ENCODE measurements around the gene PACRG. TPM values are rescaled to one million over a fixed set of nuclear protein-coding genes. Genes with fewer than 3 reads are reported as not detected.

Gene PACRG
- total and polyA plus RNA-seq, 2 donors (not counting 3 experiments of a cell fraction or from before 2014, with no cell fraction given) = 0.08 TPM; not detected in 1

DNA sequence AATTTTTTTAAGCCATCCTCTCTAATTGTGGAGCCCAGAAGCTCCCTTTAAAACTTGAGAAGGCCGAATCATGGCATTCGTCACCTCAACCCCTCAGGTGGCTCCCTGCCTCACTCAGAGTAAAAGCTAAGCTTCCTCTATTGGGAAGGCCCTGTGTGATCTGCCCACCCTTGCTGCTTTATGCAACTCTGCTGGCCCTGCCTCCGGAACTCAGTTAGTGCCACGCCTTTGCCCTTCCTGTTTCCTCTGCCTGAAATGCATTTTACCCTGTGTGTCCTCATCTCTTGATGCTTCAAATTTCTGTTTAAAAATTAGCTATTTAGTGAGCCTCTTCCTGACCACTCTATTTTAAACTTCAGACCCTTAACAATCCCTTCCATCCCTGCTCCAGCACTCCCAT lies 5.7 kb downstream of the PACRG start:
- no peak overlapping the region for H2AFZ ChIP-seq (ENCODE audit: low read depth, low read length)
- no peak overlapping the region for H3K4me2 ChIP-seq (ENCODE audit: insufficient read depth, low read length)
- BruUV-seq (replicated peaks) = no TSS peak
- H3K27ac ChIP-seq (ENCODE audit: insufficient read depth, low read depth, low read length) = no peak overlapping the region
- H3K4me1 ChIP-seq (ENCODE audit: control insufficient read depth, extremely low read depth, insufficient read depth, low read length) = no peaks in the 10 kb centered on the region
- TF ChIP-seq GATA2 (IDR thresholded peaks at IDR 0.05; ENCODE audit: insufficient read depth, insufficient read length, low read depth, low read length) = no peak
- intact Hi-C loops (cut with micrococcal nuclease) (no loop called here), dilution Hi-C loops (cut with MboI; ENCODE audit: extremely low pct_ligation_motif_present, low sequenced_read_pairs) (no loop called here)
- no peaks in the 10 kb centered on the region for H4K20me1 ChIP-seq (replicated peaks; ENCODE audit: control insufficient read depth, extremely low read depth, insufficient read depth, low read length)
- ChIA-PET POLR2A (no interaction called here), CTCF (no interaction called here)
- no peaks in the 10 kb centered on the region for H3K9me3 ChIP-seq (replicated peaks; ENCODE audit: control insufficient read depth, insufficient read depth, low read length)
- H3K79me2 ChIP-seq (ENCODE audit: control insufficient read depth, insufficient read depth, low read length) = no peaks in the 10 kb centered on the region
- H3K4me3 ChIP-seq (replicated peaks in 1 of 3; ENCODE audit: insufficient read depth in 1 of 3, low read depth in 1 of 3, low read length in 3 of 3) = no peak overlapping the region
- DNase-seq (ENCODE audit: low read depth, low spot score) = no peak
- H3K9ac ChIP-seq (replicated peaks; ENCODE audit: extremely low read depth, insufficient read depth, low read length) = no peak overlapping the region
- no peak for FAIRE-seq
- no peaks in the 10 kb centered on the region for H3K9me1 ChIP-seq (replicated peaks; ENCODE audit: control insufficient read depth, extremely low read depth, insufficient read depth, low read length)
- H3K36me3 ChIP-seq (ENCODE audit: control insufficient read depth in 2 of 2, extremely low read depth in 1 of 2, insufficient read depth in 2 of 2, low read length in 2 of 2) = no peaks in the 10 kb centered on the region
- no peaks in the 10 kb centered on the region for H3K27me3 ChIP-seq (ENCODE audit: control insufficient read depth in 2 of 2, insufficient read depth in 2 of 2, low read length in 2 of 2)

DNA sequence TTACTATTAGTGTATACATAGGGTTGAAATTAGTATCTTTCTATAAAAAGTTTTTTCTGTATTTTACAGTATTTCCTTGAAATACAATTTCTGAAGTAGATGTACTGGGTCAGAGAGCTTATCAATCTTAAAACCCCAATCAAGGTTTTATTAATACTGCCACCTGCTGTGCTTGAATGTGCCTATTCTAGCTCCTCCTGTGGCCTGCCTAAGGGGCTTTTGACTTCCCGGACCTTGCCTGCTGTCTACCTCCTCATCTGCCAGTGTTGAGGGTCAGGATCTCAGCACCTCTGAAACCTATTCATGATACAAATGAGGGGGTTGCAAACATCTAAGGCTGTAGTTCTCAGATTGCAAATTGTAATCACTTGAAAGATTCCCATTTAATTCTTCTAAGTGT lies 9.2 kb downstream of the PACRG start:
- H3K27ac ChIP-seq (ENCODE audit: insufficient read depth, low read depth, low read length) = no peak overlapping the region
- H3K9me1 ChIP-seq (replicated peaks; ENCODE audit: control insufficient read depth, extremely low read depth, insufficient read depth, low read length) = no peaks in the 10 kb centered on the region
- H4K20me1 ChIP-seq (replicated peaks; ENCODE audit: control insufficient read depth, extremely low read depth, insufficient read depth, low read length) = no peaks in the 10 kb centered on the region
- CTCF ChIA-PET = interaction anchor here (0.9 kb wide), 1 partner anchor 1319 kb away, joined by 3 read pairs; no protein-coding TSS in a partner anchor
- H2AFZ ChIP-seq (ENCODE audit: low read depth, low read length) = no peak overlapping the region
- TF ChIP-seq, protein P1, sequence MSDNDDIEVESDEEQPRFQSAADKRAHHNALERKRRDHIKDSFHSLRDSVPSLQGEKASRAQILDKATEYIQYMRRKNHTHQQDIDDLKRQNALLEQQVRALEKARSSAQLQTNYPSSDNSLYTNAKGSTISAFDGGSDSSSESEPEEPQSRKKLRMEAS (IDR thresholded peaks at IDR 0.05; ENCODE audit: insufficient read depth, insufficient read length) = no peak
- no peak for TF ChIP-seq POLR2AphosphoS5 (IDR thresholded peaks at IDR 0.05; ENCODE audit: insufficient read depth, low read depth, low read length)
- TF ChIP-seq JUN (IDR thresholded peaks at IDR 0.05; ENCODE audit: borderline replicate concordance, insufficient read depth, insufficient read length, low read depth) = no peak
- TF ChIP-seq MYC (IDR thresholded peaks at IDR 0.05; ENCODE audit: low read depth, low read length) = no peak
- no peak for TF ChIP-seq FOS (IDR thresholded peaks at IDR 0.05; ENCODE audit: borderline replicate concordance, insufficient read depth, low read length)
- TF ChIP-seq EZH2 (IDR thresholded peaks at IDR 0.05; ENCODE audit: borderline replicate concordance, low read depth, low read length, severe bottlenecking) = no peak
- TF ChIP-seq, protein P2, sequence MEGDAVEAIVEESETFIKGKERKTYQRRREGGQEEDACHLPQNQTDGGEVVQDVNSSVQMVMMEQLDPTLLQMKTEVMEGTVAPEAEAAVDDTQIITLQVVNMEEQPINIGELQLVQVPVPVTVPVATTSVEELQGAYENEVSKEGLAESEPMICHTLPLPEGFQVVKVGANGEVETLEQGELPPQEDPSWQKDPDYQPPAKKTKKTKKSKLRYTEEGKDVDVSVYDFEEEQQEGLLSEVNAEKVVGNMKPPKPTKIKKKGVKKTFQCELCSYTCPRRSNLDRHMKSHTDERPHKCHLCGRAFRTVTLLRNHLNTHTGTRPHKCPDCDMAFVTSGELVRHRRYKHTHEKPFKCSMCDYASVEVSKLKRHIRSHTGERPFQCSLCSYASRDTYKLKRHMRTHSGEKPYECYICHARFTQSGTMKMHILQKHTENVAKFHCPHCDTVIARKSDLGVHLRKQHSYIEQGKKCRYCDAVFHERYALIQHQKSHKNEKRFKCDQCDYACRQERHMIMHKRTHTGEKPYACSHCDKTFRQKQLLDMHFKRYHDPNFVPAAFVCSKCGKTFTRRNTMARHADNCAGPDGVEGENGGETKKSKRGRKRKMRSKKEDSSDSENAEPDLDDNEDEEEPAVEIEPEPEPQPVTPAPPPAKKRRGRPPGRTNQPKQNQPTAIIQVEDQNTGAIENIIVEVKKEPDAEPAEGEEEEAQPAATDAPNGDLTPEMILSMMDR (IDR thresholded peaks at IDR 0.05; ENCODE audit: extremely low read depth in 1 of 2, insufficient read depth in 1 of 2, low read depth in 1 of 2, low read length in 2 of 2) = no peak
- no peak for TF ChIP-seq GATA2 (IDR thresholded peaks at IDR 0.05; ENCODE audit: insufficient read depth, insufficient read length, low read depth, low read length)
- no peak for TF ChIP-seq POLR2A (IDR thresholded peaks at IDR 0.05; ENCODE audit: low read depth, low read length)
- no peak overlapping the region for H3K9ac ChIP-seq (replicated peaks; ENCODE audit: extremely low read depth, insufficient read depth, low read length)
- H3K4me3 ChIP-seq (replicated peaks in 1 of 3; ENCODE audit: insufficient read depth in 1 of 3, low read depth in 1 of 3, low read length in 3 of 3) = no peak overlapping the region
- intact Hi-C loops (cut with micrococcal nuclease) (no loop called here), dilution Hi-C loops (cut with MboI; ENCODE audit: extremely low pct_ligation_motif_present, low sequenced_read_pairs) (no loop called here)
- H3K36me3 ChIP-seq (ENCODE audit: control insufficient read depth in 2 of 2, extremely low read depth in 1 of 2, insufficient read depth in 2 of 2, low read length in 2 of 2) = no peaks in the 10 kb centered on the region
- H3K4me1 ChIP-seq (ENCODE audit: control insufficient read depth, extremely low read depth, insufficient read depth, low read length) = no peaks in the 10 kb centered on the region
- H3K79me2 ChIP-seq (ENCODE audit: control insufficient read depth, insufficient read depth, low read length) = no peaks in the 10 kb centered on the region
- no peak for DNase-seq (ENCODE audit: low read depth, low spot score)
- no peak for FAIRE-seq
- POLR2A ChIA-PET = no interaction called here
- H3K27me3 ChIP-seq (ENCODE audit: control insufficient read depth in 2 of 2, insufficient read depth in 2 of 2, low read length in 2 of 2) = no peaks in the 10 kb centered on the region
- BruUV-seq (replicated peaks) = no TSS peak
- no peak overlapping the region for H3K4me2 ChIP-seq (ENCODE audit: insufficient read depth, low read length)
- H3K9me3 ChIP-seq (replicated peaks; ENCODE audit: control insufficient read depth, insufficient read depth, low read length) = no peaks in the 10 kb centered on the region
